GM19463 (cell line): ENCODE measurements around the gene SHISA5.

Experiments used
- ATAC-seq: cut with Tn5 transposase; IDR thresholded peaks from one replicate; pipeline ENCODE4 v1.9.1; 2021; ENCODE audit warnings: mild to moderate bottlenecking, moderate library complexity; ENCODE audit not compliant: unreplicated experiment

Gene SHISA5

GRCh38 chr3:48432411-48433371 is 71.3 kb downstream of the SHISA5 start:
- ATAC-seq, result no peak

GRCh38 chr3:48431224-48432029 is 72.5 kb downstream of the SHISA5 start:
- ATAC-seq, result no peak

GRCh38 chr3:48430708-48431101 is 73.3 kb downstream of the SHISA5 start:
- ATAC-seq, result no peak

- no peak for ATAC-seq
Measured at GRCh38 chr3:48429960-48430707, 73.8 kb downstream of the SHISA5 start, which contains the start of gene PLXNB1. PLXNB1 (minus strand) TSS chr3:48430086; CDS start chr3:48424611, 5,475 bp downstream.

- ATAC-seq, result peak; percentile 36
Measured at GRCh38 chr3:48429317-48429959, 74.5 kb downstream of the SHISA5 start.

GRCh38 chr3:48428572-48429316 is 75.2 kb downstream of the SHISA5 start:
- peak; percentile 31 for ATAC-seq

GRCh38 chr3:48428088-48428571 is 75.8 kb downstream of the SHISA5 start:
- ATAC-seq, result no peak

GRCh38 chr3:48427630-48427962 is 76.4 kb downstream of the SHISA5 start:
- no peak for ATAC-seq

GRCh38 chr3:48426944-48427629 is 76.9 kb downstream of the SHISA5 start:
- ATAC-seq, result no peak

GRCh38 chr3:48426401-48426909 is 77.5 kb downstream of the SHISA5 start:
- no peak for ATAC-seq

GRCh38 chr3:48425281-48425812 is 78.6 kb downstream of the SHISA5 start:
- ATAC-seq, result no peak

- ATAC-seq, result no peak
Measured at GRCh38 chr3:48423883-48424695, 79.9 kb downstream of the SHISA5 start.

- no peak for ATAC-seq
Measured at GRCh38 chr3:48423241-48423882, 80.6 kb downstream of the SHISA5 start.

- no peak for ATAC-seq
Measured at GRCh38 chr3:48422681-48423080, 81.3 kb downstream of the SHISA5 start.

GRCh38 chr3:48422272-48422671 is 81.7 kb downstream of the SHISA5 start:
- no peak for ATAC-seq

GRCh38 chr3:48420561-48420960 is 83.4 kb downstream of the SHISA5 start:
- no peak for ATAC-seq

GRCh38 chr3:48419597-48419996 is 84.4 kb downstream of the SHISA5 start:
- ATAC-seq, result no peak
